ENCODE measurements around the gene OAS1. TPM values are rescaled to one million over a fixed set of nuclear protein-coding genes. Genes with fewer than 3 reads are reported as not detected.

OAS1 gene
- total RNA-seq, 1 experiment from 2014 or later: 0.64 TPM

DNA sequence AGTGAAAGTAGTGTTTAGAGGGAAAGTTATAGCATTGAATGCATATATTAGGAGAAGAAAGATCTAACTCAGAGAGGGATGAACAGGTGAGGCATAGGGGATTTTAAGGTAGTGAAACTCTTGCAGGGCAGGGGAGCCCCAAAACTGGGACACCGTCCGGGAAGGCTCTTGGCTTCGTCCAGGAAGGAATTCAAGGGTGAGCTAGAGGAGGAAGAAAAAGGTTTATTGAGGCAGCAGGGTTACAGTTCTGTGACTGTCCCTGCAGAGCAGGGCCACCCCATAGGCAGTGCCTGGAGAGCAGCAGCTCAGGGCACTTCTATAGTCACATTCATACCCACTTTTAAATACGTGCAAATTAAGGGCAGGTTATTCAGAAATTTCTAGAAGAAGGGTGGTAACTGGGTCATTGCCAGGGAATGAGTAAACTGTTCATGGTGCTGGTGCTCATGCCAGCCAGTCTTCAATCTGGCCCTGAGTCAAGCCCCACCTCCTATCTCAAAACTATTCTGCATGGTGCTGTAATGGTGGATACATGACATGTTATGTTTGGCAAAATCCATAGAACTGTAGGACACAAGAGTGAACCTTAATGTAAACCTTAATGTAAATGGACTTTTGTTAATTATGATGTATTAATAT, 1.2 kb upstream of the OAS1 start:
- H3K27me3 ChIP-seq (ENCODE audit: insufficient read depth, low read length): no peaks in the 10 kb centered on the region
- CTCF ChIA-PET: no interaction called here

More for the DNA sequence above, 1.2 kb upstream of the OAS1 start:
- H3K9me3 ChIP-seq (ENCODE audit: control insufficient read depth in 1 of 2, insufficient read depth in 1 of 2, low read depth in 1 of 2, low read length in 2 of 2): no peaks in the 10 kb centered on the region
- H3K4me1 ChIP-seq (ENCODE audit: control insufficient read depth in 1 of 2, insufficient read depth in 2 of 2, low read length in 2 of 2): peaks cover 0 to 12% of the 10 kb centered on the region in 2 experiments; a peak in 1 of 4 replicates
- RAD21 ChIA-PET (ENCODE audit: low non-redundant PET in 1 of 2, low total read pairs in 2 of 2, uncharacterized antibody in 2 of 2, unreplicated experiment in 2 of 2): no interaction called here
- TF ChIP-seq, protein P1, sequence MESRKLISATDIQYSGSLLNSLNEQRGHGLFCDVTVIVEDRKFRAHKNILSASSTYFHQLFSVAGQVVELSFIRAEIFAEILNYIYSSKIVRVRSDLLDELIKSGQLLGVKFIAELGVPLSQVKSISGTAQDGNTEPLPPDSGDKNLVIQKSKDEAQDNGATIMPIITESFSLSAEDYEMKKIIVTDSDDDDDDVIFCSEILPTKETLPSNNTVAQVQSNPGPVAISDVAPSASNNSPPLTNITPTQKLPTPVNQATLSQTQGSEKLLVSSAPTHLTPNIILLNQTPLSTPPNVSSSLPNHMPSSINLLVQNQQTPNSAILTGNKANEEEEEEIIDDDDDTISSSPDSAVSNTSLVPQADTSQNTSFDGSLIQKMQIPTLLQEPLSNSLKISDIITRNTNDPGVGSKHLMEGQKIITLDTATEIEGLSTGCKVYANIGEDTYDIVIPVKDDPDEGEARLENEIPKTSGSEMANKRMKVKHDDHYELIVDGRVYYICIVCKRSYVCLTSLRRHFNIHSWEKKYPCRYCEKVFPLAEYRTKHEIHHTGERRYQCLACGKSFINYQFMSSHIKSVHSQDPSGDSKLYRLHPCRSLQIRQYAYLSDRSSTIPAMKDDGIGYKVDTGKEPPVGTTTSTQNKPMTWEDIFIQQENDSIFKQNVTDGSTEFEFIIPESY (IDR thresholded peaks at IDR 0.05; ENCODE audit: extremely low read depth, insufficient replicate concordance, low read length): no peak
- TF ChIP-seq, protein P2, sequence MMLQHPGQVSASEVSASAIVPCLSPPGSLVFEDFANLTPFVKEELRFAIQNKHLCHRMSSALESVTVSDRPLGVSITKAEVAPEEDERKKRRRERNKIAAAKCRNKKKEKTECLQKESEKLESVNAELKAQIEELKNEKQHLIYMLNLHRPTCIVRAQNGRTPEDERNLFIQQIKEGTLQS (IDR thresholded peaks at IDR 0.05): no peak
- TF ChIP-seq, protein P3, sequence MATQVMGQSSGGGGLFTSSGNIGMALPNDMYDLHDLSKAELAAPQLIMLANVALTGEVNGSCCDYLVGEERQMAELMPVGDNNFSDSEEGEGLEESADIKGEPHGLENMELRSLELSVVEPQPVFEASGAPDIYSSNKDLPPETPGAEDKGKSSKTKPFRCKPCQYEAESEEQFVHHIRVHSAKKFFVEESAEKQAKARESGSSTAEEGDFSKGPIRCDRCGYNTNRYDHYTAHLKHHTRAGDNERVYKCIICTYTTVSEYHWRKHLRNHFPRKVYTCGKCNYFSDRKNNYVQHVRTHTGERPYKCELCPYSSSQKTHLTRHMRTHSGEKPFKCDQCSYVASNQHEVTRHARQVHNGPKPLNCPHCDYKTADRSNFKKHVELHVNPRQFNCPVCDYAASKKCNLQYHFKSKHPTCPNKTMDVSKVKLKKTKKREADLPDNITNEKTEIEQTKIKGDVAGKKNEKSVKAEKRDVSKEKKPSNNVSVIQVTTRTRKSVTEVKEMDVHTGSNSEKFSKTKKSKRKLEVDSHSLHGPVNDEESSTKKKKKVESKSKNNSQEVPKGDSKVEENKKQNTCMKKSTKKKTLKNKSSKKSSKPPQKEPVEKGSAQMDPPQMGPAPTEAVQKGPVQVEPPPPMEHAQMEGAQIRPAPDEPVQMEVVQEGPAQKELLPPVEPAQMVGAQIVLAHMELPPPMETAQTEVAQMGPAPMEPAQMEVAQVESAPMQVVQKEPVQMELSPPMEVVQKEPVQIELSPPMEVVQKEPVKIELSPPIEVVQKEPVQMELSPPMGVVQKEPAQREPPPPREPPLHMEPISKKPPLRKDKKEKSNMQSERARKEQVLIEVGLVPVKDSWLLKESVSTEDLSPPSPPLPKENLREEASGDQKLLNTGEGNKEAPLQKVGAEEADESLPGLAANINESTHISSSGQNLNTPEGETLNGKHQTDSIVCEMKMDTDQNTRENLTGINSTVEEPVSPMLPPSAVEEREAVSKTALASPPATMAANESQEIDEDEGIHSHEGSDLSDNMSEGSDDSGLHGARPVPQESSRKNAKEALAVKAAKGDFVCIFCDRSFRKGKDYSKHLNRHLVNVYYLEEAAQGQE (IDR thresholded peaks at IDR 0.05; ENCODE audit: low read depth): no peak
- DNase-seq (ENCODE audit: low read depth, low spot score) (no peak), ATAC-seq (no peak)
- H3K9ac ChIP-seq (ENCODE audit: low read length): no peak overlapping the region
- no peak overlapping the region for H3K4me2 ChIP-seq (ENCODE audit: low read length)
- POLR2A ChIA-PET: no interaction called here
- no peak overlapping the region for H2AFZ ChIP-seq (ENCODE audit: low read depth, low read length, poor library complexity, severe bottlenecking)
- no peaks in the 10 kb centered on the region for H4K20me1 ChIP-seq (ENCODE audit: insufficient read depth)
- intact Hi-C loops (cut with micrococcal nuclease): no loop called here
- no peak overlapping the region for H3K4me3 ChIP-seq (replicated peaks in 1 of 2; ENCODE audit: low read depth in 1 of 2, low read length in 2 of 2)
- BruUV-seq (replicated peaks): no TSS peak
- no peak overlapping the region for H3K27ac ChIP-seq (ENCODE audit: low read depth, low read length)
- H3K9me2 ChIP-seq (ENCODE audit: insufficient read depth): no peaks in the 10 kb centered on the region
- H3K79me2 ChIP-seq (ENCODE audit: insufficient read depth, low read length): no peaks in the 10 kb centered on the region
- H3K36me3 ChIP-seq (ENCODE audit: control insufficient read depth in 1 of 2, insufficient read depth in 2 of 2, low read length in 2 of 2): no peaks in the 10 kb centered on the region
